ENCODE measurements around the gene FNDC5.
A peak's percentile ranks its signal among the peaks of the same experiment; 100 is the strongest.

FNDC5 gene

DNA sequence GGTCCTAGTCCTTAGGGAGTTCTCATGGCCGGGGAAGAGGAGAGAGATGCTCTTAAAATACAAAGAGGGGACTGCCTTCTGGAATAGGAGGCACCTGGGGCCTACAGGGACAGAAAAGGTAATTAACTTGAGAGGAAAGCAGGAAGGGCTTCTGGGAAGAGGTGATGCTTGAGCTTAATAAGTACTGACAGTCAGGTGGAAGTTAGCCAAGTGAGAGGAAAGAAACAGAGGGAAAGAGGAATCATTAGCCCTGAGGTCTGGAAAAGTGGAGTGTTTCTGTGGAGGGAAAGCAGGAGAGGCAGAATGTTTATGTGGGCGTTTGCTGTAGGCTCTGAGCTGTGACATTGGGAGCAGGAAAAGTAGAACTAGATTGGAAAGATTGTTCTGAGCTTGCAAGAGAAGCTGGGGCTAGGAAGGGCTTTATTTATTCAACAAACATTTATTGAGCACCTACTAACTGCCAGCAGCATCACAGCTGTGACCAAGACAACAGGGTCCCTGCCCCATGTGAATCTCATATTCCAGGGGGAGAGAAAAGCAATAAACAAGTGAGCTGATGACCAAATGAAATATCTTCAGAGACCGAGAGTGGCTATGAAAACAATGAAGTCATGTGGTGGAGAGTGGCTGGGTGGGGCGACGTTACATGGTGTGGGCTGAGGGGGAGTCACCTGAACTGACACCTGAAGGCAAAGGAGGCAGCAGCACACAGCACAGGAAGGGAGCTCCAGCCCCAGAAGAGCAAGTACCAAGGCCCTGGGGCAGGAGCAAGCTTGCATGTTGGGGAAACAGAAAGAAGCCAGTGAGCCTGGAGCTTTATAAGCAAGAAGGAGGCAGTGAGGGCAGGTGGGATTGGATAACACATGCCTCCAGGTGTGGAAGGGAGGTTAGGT, 4.4 kb upstream of the FNDC5 start:
- no peak for DNase-seq (ENCODE audit: low spot score)
- no peak overlapping the region for H3K27ac ChIP-seq (replicated peaks; ENCODE audit: low read length)
- H3K79me1 ChIP-seq (ENCODE audit: low read depth, low read length): no peaks in the 10 kb centered on the region
- peaks cover 0 to 34% (median 3%) of the 10 kb centered on the region in 3 experiments for H3K27me3 ChIP-seq (ENCODE audit: control insufficient read depth in 3 of 3, insufficient read depth in 3 of 3, low read depth in 1 of 3, low read length in 3 of 3)
- no peak overlapping the region for H3K4me3 ChIP-seq (ENCODE audit: low read length in 2 of 2)
- no peak overlapping the region for H4K91ac ChIP-seq (ENCODE audit: low read depth, low read length, poor library complexity)
- no peak overlapping the region for H2BK120ac ChIP-seq (ENCODE audit: low read depth, low read length)
- no peak overlapping the region for H3K23ac ChIP-seq (ENCODE audit: low read depth, low read length, poor library complexity)
- H3K18ac ChIP-seq (ENCODE audit: low read length): peak overlapping the region; percentile 72
- H3K4ac ChIP-seq (ENCODE audit: low read length): no peak overlapping the region
- H2AFZ ChIP-seq (ENCODE audit: low read length): no peak overlapping the region
- no peak overlapping the region for H2BK5ac ChIP-seq (ENCODE audit: low read length)
- H3K9me3 ChIP-seq (replicated peaks in 1 of 2; ENCODE audit: control insufficient read depth in 2 of 2, insufficient read depth in 1 of 2, low read depth in 1 of 2, low read length in 2 of 2): no peaks in the 10 kb centered on the region
- WGBS, 2 donors (ENCODE audit: extremely low coverage in 2 of 2, insufficient read length in 2 of 2, insufficient replicate concordance in 1 of 2): no CpG with 5 or more reads among the region's 5 CpGs
- no peaks in the 10 kb centered on the region for H3K36me3 ChIP-seq (replicated peaks in 1 of 2; ENCODE audit: control insufficient read depth in 2 of 2, insufficient read depth in 2 of 2, low read length in 2 of 2)
- H3K14ac ChIP-seq (ENCODE audit: low read length): no peak overlapping the region
- no peak overlapping the region for H3K9ac ChIP-seq (ENCODE audit: low read depth, low read length, poor library complexity)
- H4K8ac ChIP-seq (ENCODE audit: low read depth, low read length): no peak overlapping the region
- peak overlapping the region; percentile 8 for H2AK5ac ChIP-seq (ENCODE audit: low read depth, low read length)
- peaks cover 27 to 30% of the 10 kb centered on the region in 2 donors for H3K4me1 ChIP-seq (ENCODE audit: control insufficient read depth in 2 of 2, insufficient read depth in 1 of 2, low read depth in 1 of 2, low read length in 2 of 2)
- no peak overlapping the region for H3K4me2 ChIP-seq (ENCODE audit: insufficient read depth, low read length, poor library complexity, severe bottlenecking)
- H2BK12ac ChIP-seq (ENCODE audit: low read length): no peak overlapping the region
- H2BK15ac ChIP-seq (ENCODE audit: low read length): no peak overlapping the region

DNA sequence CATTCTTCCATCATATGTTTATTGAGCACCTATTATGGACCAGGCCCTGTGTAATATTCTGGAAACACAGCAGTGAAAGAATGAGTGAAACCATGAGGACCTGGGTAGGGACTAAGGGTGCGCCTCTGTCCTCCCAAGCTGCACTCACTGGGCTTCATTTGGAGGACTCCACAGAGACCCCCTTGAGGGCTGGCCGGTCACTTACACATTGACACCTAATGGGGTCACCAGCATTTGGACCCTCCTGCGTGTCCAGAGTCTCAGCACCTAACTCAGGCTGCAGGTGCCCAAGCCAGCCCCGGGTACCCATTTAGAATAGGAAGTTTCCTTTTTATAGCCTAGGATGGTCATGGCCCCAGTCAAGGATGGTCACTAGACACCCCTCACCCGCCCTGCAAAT, 2.8 kb upstream of the FNDC5 start:
- Histone ChIP-seq H3K36me3 (replicated peaks in 1 of 2; ENCODE audit: control insufficient read depth in 2 of 2, insufficient read depth in 2 of 2, low read length in 2 of 2) (no peaks in the 10 kb centered on the region), H3K9me3 (replicated peaks in 1 of 2; ENCODE audit: control insufficient read depth in 2 of 2, insufficient read depth in 1 of 2, low read depth in 1 of 2, low read length in 2 of 2) (no peaks in the 10 kb centered on the region), H3K14ac (ENCODE audit: low read length) (no peak overlapping the region), H3K27ac (replicated peaks; ENCODE audit: low read length) (no peak overlapping the region), H3K23ac (ENCODE audit: low read depth, low read length, poor library complexity) (no peak overlapping the region), H3K79me1 (ENCODE audit: low read depth, low read length) (no peaks in the 10 kb centered on the region), H3K4me3 (ENCODE audit: low read length in 2 of 2) (no peak overlapping the region), H3K4me1 (ENCODE audit: control insufficient read depth in 2 of 2, insufficient read depth in 1 of 2, low read depth in 1 of 2, low read length in 2 of 2) (peaks cover 27 to 29% of the 10 kb centered on the region in 2 donors), H3K18ac (ENCODE audit: low read length) (no peak overlapping the region), H4K8ac (ENCODE audit: low read depth, low read length) (no peak overlapping the region), H3K9ac (ENCODE audit: low read depth, low read length, poor library complexity) (no peak overlapping the region), H2BK120ac (ENCODE audit: low read depth, low read length) (no peak overlapping the region), H3K4ac (ENCODE audit: low read length) (no peak overlapping the region), H2BK15ac (ENCODE audit: low read length) (no peak overlapping the region), H2BK5ac (ENCODE audit: low read length) (no peak overlapping the region), H2AK5ac (ENCODE audit: low read depth, low read length) (no peak overlapping the region), H3K27me3 (ENCODE audit: control insufficient read depth in 3 of 3, insufficient read depth in 3 of 3, low read depth in 1 of 3, low read length in 3 of 3) (peaks cover 0 to 32% (median 8%) of the 10 kb centered on the region in 3 experiments), H3K4me2 (ENCODE audit: insufficient read depth, low read length, poor library complexity, severe bottlenecking) (no peak overlapping the region), H2BK12ac (ENCODE audit: low read length) (no peak overlapping the region), H4K91ac (ENCODE audit: low read depth, low read length, poor library complexity) (no peak overlapping the region), H2AFZ (ENCODE audit: low read length) (no peak overlapping the region)
- DNase-seq (ENCODE audit: low spot score): no peak
- no CpG with 5 or more reads among the region's 5 CpGs for WGBS, 2 donors (ENCODE audit: extremely low coverage in 2 of 2, insufficient read length in 2 of 2, insufficient replicate concordance in 1 of 2)

DNA sequence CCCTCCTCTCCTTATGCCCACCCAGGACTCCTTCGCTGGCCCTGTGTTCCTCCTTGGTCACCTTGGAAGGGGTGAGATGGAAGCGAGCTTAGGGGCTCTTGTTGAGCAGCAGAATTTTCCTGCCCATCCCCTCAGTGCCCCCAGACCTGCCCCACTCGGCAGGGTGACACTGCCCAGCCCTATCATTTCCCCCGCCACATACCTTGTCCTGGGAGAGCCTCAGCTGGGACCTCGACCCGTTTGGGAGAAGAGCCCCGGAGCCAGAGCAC, 1.4 kb upstream of the FNDC5 start:
- H3K4me3 ChIP-seq (ENCODE audit: low read length in 2 of 2): no peak overlapping the region
- H3K9me3 ChIP-seq (replicated peaks in 1 of 2; ENCODE audit: control insufficient read depth in 2 of 2, insufficient read depth in 1 of 2, low read depth in 1 of 2, low read length in 2 of 2): no peaks in the 10 kb centered on the region
- DNase-seq (ENCODE audit: low spot score): no peak
- H2BK5ac ChIP-seq (ENCODE audit: low read length): no peak overlapping the region
- H3K36me3 ChIP-seq (replicated peaks in 1 of 2; ENCODE audit: control insufficient read depth in 2 of 2, insufficient read depth in 2 of 2, low read length in 2 of 2): no peaks in the 10 kb centered on the region
- H2AFZ ChIP-seq (ENCODE audit: low read length): peak overlapping the region; percentile 95
- peaks cover 23 to 25% of the 10 kb centered on the region in 2 donors for H3K4me1 ChIP-seq (ENCODE audit: control insufficient read depth in 2 of 2, insufficient read depth in 1 of 2, low read depth in 1 of 2, low read length in 2 of 2)
- H3K23ac ChIP-seq (ENCODE audit: low read depth, low read length, poor library complexity): no peak overlapping the region
- peak overlapping the region; percentile 48 for H3K14ac ChIP-seq (ENCODE audit: low read length)
- H3K18ac ChIP-seq (ENCODE audit: low read length): peak overlapping the region; percentile 73
- no peak overlapping the region for H4K8ac ChIP-seq (ENCODE audit: low read depth, low read length)
- H2BK15ac ChIP-seq (ENCODE audit: low read length): no peak overlapping the region
- H2BK120ac ChIP-seq (ENCODE audit: low read depth, low read length): no peak overlapping the region
- no CpG with 5 or more reads among the region's 7 CpGs for WGBS, 2 donors (ENCODE audit: extremely low coverage in 2 of 2, insufficient read length in 2 of 2, insufficient replicate concordance in 1 of 2)
- no peak overlapping the region for H2BK12ac ChIP-seq (ENCODE audit: low read length)
- H3K27ac ChIP-seq (replicated peaks; ENCODE audit: low read length): no peak overlapping the region
- no peak overlapping the region for H4K91ac ChIP-seq (ENCODE audit: low read depth, low read length, poor library complexity)
- no peak overlapping the region for H2AK5ac ChIP-seq (ENCODE audit: low read depth, low read length)
- peaks cover 0 to 20% (median 8%) of the 10 kb centered on the region in 3 experiments for H3K27me3 ChIP-seq (ENCODE audit: control insufficient read depth in 3 of 3, insufficient read depth in 3 of 3, low read depth in 1 of 3, low read length in 3 of 3)
- H3K9ac ChIP-seq (ENCODE audit: low read depth, low read length, poor library complexity): no peak overlapping the region
- no peak overlapping the region for H3K4me2 ChIP-seq (ENCODE audit: insufficient read depth, low read length, poor library complexity, severe bottlenecking)
- H3K4ac ChIP-seq (ENCODE audit: low read length): no peak overlapping the region
- H3K79me1 ChIP-seq (ENCODE audit: low read depth, low read length): no peaks in the 10 kb centered on the region

DNA sequence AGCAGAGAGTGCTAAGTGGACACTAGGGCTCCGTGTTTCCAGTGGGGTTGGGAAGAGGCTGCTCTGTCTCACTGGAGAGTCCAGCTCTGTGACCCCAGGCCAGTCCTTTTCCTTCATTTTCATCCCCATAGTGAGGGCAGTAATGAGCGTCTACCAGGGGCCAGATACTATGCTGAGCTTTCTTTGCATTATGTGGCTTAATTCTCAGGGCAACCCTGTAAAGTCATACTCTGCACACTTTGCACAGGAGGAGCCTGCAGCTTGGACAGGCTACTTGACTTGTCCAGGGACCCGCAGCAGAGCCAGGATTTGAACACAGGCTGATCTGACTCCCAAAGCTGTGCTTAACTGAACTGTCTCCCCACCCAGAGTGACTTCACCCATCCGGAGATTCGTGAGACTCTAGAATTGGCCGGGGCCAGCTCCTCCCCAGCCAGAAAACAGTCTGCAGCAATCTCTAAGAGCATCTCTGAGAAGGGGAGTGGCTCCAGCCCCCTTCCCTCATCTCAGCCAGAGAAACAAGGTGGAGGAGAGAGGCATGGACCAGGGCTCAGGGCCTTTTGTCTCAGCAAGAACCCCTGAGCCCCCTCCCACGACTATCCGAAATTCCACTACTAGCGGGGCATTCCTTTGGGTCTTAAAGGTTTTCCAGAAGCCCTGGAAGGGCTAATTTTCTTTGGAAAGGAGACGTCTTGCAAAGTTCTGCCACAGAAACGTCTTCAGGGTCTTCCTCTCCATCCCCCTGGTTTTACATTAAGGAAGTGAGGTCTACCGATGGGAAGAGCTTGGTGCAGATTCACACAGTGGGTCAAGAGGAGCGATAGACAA, 866 bp upstream of the FNDC5 start:
- Histone ChIP-seq H2BK5ac (ENCODE audit: low read length) (peak overlapping the region; percentile 12), H3K36me3 (replicated peaks in 1 of 2; ENCODE audit: control insufficient read depth in 2 of 2, insufficient read depth in 2 of 2, low read length in 2 of 2) (no peaks in the 10 kb centered on the region), H2AFZ (ENCODE audit: low read length) (peak overlapping the region; percentile 95), H3K18ac (ENCODE audit: low read length) (peak overlapping the region; percentile 92), H2AK5ac (ENCODE audit: low read depth, low read length) (peak overlapping the region; percentile 26), H4K8ac (ENCODE audit: low read depth, low read length) (peak overlapping the region; percentile 87), H3K9ac (ENCODE audit: low read depth, low read length, poor library complexity) (no peak overlapping the region), H3K79me1 (ENCODE audit: low read depth, low read length) (no peaks in the 10 kb centered on the region), H3K4me1 (ENCODE audit: control insufficient read depth in 2 of 2, insufficient read depth in 1 of 2, low read depth in 1 of 2, low read length in 2 of 2) (peaks cover 23 to 25% of the 10 kb centered on the region in 2 donors), H4K91ac (ENCODE audit: low read depth, low read length, poor library complexity) (no peak overlapping the region), H3K4me2 (ENCODE audit: insufficient read depth, low read length, poor library complexity, severe bottlenecking) (peak overlapping the region; percentile 78), H2BK120ac (ENCODE audit: low read depth, low read length) (no peak overlapping the region), H2BK15ac (ENCODE audit: low read length) (peak overlapping the region; percentile 50), H3K27me3 (ENCODE audit: control insufficient read depth in 3 of 3, insufficient read depth in 3 of 3, low read depth in 1 of 3, low read length in 3 of 3) (peaks cover 0 to 15% (median 8%) of the 10 kb centered on the region in 3 experiments), H3K27ac (replicated peaks; ENCODE audit: low read length) (no peak overlapping the region), H3K23ac (ENCODE audit: low read depth, low read length, poor library complexity) (no peak overlapping the region), H3K4me3 (ENCODE audit: low read length in 2 of 2) (peak overlapping the region; percentile 52 to 69), H2BK12ac (ENCODE audit: low read length) (no peak overlapping the region), H3K9me3 (replicated peaks in 1 of 2; ENCODE audit: control insufficient read depth in 2 of 2, insufficient read depth in 1 of 2, low read depth in 1 of 2, low read length in 2 of 2) (no peaks in the 10 kb centered on the region), H3K4ac (ENCODE audit: low read length) (peak overlapping the region; percentile 31), H3K14ac (ENCODE audit: low read length) (peak overlapping the region; percentile 79)
- WGBS, 2 donors (ENCODE audit: extremely low coverage in 2 of 2, insufficient read length in 2 of 2, insufficient replicate concordance in 1 of 2): no CpG with 5 or more reads among the region's 13 CpGs
- DNase-seq (ENCODE audit: low spot score): no peak

All from neuronal stem cell (in vitro differentiated cells).